ENCODE results near the gene SIRPA. TPM values are rescaled to one million over a fixed set of nuclear protein-coding genes. Genes with fewer than 3 reads are reported as not detected.

The SIRPA gene
- total and polyA plus RNA-seq, 2 donors (not counting 1 experiment from before 2014, with no cell fraction given), result 25.1 to 26.6 TPM

DNA sequence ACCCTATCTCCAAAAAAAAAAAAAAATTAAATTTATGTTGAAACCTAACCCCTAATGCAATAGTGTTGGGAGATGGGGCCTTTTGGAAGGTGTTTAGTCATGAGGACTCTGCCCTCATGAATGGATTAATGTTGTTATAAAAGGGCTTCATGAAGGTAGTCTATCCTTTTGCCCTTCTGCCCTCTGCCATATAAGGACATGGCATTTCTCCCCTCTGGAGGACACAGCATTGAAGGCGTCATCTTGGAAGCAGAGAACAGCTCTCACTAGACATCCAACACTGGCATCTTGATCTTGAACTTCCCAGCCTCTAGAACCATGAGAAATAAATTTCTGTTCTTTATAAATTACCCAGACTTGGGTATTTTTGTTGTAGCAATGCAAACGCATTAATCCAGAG, 63.2 kb downstream of the SIRPA start:
- Histone ChIP-seq H3K9ac (ENCODE audit: insufficient read depth, low read length) (no peak overlapping the region), H3K36me3 (ENCODE audit: control insufficient read depth, insufficient read depth, low read length) (no peaks in the 10 kb centered on the region), H3K27ac (ENCODE audit: insufficient read depth, low read length) (no peak overlapping the region), H2AFZ (ENCODE audit: low read length) (no peak overlapping the region), H3K79me2 (ENCODE audit: control insufficient read depth, insufficient read depth, low read length) (no peaks in the 10 kb centered on the region), H3K9me3 (ENCODE audit: control insufficient read depth, insufficient read depth, low read depth, low read length) (no peaks in the 10 kb centered on the region), H3K4me2 (ENCODE audit: extremely low read depth, insufficient read depth, low read length) (no peak overlapping the region), H3K27me3 (ENCODE audit: control insufficient read depth, insufficient read depth, low read length) (peaks cover 22% of the 10 kb centered on the region), H4K20me1 (ENCODE audit: control insufficient read depth, extremely low read depth, insufficient read depth, low read length) (no peaks in the 10 kb centered on the region), H3K4me3 (replicated peaks in 1 of 4; ENCODE audit: control extremely low read depth in 1 of 4, insufficient read depth in 1 of 4, low read depth in 3 of 4, low read length in 4 of 4) (no peak overlapping the region), H3K4me1 (ENCODE audit: control insufficient read depth, extremely low read depth, insufficient read depth, low read length) (no peaks in the 10 kb centered on the region)
- DNase-seq (ENCODE audit: low read depth in 2 of 2), result no peak
- TF ChIP-seq, protein P1, sequence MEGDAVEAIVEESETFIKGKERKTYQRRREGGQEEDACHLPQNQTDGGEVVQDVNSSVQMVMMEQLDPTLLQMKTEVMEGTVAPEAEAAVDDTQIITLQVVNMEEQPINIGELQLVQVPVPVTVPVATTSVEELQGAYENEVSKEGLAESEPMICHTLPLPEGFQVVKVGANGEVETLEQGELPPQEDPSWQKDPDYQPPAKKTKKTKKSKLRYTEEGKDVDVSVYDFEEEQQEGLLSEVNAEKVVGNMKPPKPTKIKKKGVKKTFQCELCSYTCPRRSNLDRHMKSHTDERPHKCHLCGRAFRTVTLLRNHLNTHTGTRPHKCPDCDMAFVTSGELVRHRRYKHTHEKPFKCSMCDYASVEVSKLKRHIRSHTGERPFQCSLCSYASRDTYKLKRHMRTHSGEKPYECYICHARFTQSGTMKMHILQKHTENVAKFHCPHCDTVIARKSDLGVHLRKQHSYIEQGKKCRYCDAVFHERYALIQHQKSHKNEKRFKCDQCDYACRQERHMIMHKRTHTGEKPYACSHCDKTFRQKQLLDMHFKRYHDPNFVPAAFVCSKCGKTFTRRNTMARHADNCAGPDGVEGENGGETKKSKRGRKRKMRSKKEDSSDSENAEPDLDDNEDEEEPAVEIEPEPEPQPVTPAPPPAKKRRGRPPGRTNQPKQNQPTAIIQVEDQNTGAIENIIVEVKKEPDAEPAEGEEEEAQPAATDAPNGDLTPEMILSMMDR (conservative IDR thresholded peaks at IDR 0.05 in 1 of 2, IDR thresholded peaks at IDR 0.05 in 1 of 2; ENCODE audit: low read depth in 1 of 2, low read length in 2 of 2), result no peak
- TF ChIP-seq EZH2 (IDR thresholded peaks at IDR 0.05; ENCODE audit: low read length, missing control alignments), result no peak

DNA sequence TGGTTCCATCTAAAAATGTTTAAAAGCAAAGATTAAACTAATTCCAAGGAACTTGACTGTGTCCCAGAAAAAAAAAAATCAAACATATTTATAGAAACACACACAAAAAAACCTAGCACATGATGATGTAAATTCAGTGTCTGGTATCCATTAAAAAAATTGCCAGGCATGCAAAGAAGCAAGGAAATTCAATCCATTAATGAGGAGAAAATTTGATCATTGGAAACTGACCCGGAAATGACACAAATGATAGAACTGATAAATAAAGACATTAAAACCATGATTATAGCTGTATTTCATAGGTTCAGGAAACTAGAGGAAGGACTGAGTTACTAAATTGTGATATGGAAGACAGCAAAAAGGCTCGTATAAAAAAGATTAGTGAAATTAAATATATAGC, 63.9 kb downstream of the SIRPA start:
- H3K27ac ChIP-seq (ENCODE audit: insufficient read depth, low read length), result no peak overlapping the region
- no peaks in the 10 kb centered on the region for H4K20me1 ChIP-seq (ENCODE audit: control insufficient read depth, extremely low read depth, insufficient read depth, low read length)
- no peak for TF ChIP-seq EZH2 (IDR thresholded peaks at IDR 0.05; ENCODE audit: low read length, missing control alignments)
- TF ChIP-seq, protein P1 (conservative IDR thresholded peaks at IDR 0.05 in 1 of 2, IDR thresholded peaks at IDR 0.05 in 1 of 2; ENCODE audit: low read depth in 1 of 2, low read length in 2 of 2), result no peak
- H3K36me3 ChIP-seq (ENCODE audit: control insufficient read depth, insufficient read depth, low read length), result no peaks in the 10 kb centered on the region
- no peaks in the 10 kb centered on the region for H3K79me2 ChIP-seq (ENCODE audit: control insufficient read depth, insufficient read depth, low read length)
- no peak for DNase-seq (ENCODE audit: low read depth in 2 of 2)
- no peak overlapping the region for H2AFZ ChIP-seq (ENCODE audit: low read length)
- no peaks in the 10 kb centered on the region for H3K4me1 ChIP-seq (ENCODE audit: control insufficient read depth, extremely low read depth, insufficient read depth, low read length)
- peaks cover 26% of the 10 kb centered on the region for H3K27me3 ChIP-seq (ENCODE audit: control insufficient read depth, insufficient read depth, low read length)
- H3K4me2 ChIP-seq (ENCODE audit: extremely low read depth, insufficient read depth, low read length), result no peak overlapping the region
- H3K4me3 ChIP-seq (replicated peaks in 1 of 4; ENCODE audit: control extremely low read depth in 1 of 4, insufficient read depth in 1 of 4, low read depth in 3 of 4, low read length in 4 of 4), result no peak overlapping the region
- no peak overlapping the region for H3K9ac ChIP-seq (ENCODE audit: insufficient read depth, low read length)
- no peaks in the 10 kb centered on the region for H3K9me3 ChIP-seq (ENCODE audit: control insufficient read depth, insufficient read depth, low read depth, low read length)

DNA sequence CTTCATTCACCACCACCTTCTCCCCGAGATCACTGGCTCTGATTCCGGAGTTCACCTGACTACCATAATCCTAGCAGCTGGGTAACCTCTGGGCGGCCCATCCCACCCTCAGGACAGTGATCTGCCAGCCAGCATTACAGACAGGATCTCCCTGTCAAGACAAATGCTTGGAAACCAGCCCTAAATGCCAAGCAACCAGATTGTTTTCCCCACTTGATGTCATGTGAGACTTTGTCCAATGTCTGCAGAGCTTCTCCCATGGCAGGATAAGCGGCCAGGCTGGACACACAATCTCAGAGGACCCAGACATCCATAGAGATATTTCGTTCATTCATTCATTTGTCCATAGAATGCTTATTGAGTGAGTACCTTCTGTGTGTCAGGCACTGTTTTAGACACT, 66.2 kb downstream of the SIRPA start:
- Histone ChIP-seq H3K27me3 (ENCODE audit: control insufficient read depth, insufficient read depth, low read length) (peaks cover 30% of the 10 kb centered on the region), H3K9me3 (ENCODE audit: control insufficient read depth, insufficient read depth, low read depth, low read length) (no peaks in the 10 kb centered on the region), H3K4me1 (ENCODE audit: control insufficient read depth, extremely low read depth, insufficient read depth, low read length) (no peaks in the 10 kb centered on the region), H3K27ac (ENCODE audit: insufficient read depth, low read length) (no peak overlapping the region), H3K4me2 (ENCODE audit: extremely low read depth, insufficient read depth, low read length) (no peak overlapping the region), H3K36me3 (ENCODE audit: control insufficient read depth, insufficient read depth, low read length) (no peaks in the 10 kb centered on the region), H3K79me2 (ENCODE audit: control insufficient read depth, insufficient read depth, low read length) (no peaks in the 10 kb centered on the region), H3K4me3 (replicated peaks in 1 of 4; ENCODE audit: control extremely low read depth in 1 of 4, insufficient read depth in 1 of 4, low read depth in 3 of 4, low read length in 4 of 4) (no peak overlapping the region), H4K20me1 (ENCODE audit: control insufficient read depth, extremely low read depth, insufficient read depth, low read length) (no peaks in the 10 kb centered on the region), H3K9ac (ENCODE audit: insufficient read depth, low read length) (no peak overlapping the region), H2AFZ (ENCODE audit: low read length) (no peak overlapping the region)
- no peak for DNase-seq (ENCODE audit: low read depth in 2 of 2)
- TF ChIP-seq, protein P1 (conservative IDR thresholded peaks at IDR 0.05 in 1 of 2, IDR thresholded peaks at IDR 0.05 in 1 of 2; ENCODE audit: low read depth in 1 of 2, low read length in 2 of 2), result no peak
- no peak for TF ChIP-seq EZH2 (IDR thresholded peaks at IDR 0.05; ENCODE audit: low read length, missing control alignments)

All from fibroblast of lung (primary cell).